WTC11 (cell line): ENCODE data around the gene EXOSC3. TPM values are rescaled to one million over a fixed set of nuclear protein-coding genes. Genes with fewer than 3 reads are reported as not detected.

Experiments
- ATAC-seq: fragments of 200-7000 bp; cut with Tn5 transposase; 2 replicates; pipeline ENCODE4 v1.10.0; 2021; ENCODE audit warnings: mild to moderate bottlenecking, moderate library complexity
- CTCF ChIA-PET: fragments of 300-600 bp; sonication (Branson Sonifier 250); formaldehyde crosslinking; loops from one replicate; lab custom pipeline; 2021; ENCODE audit warnings: antibody characterized with exemption; lab: Charles Lee
- POLR2A ChIA-PET: fragments of 350-600 bp; sonication (Branson Sonifier 250); formaldehyde crosslinking; loops from one replicate; lab custom pipeline; 2021; ENCODE audit warnings: antibody characterized with exemption; lab: Charles Lee
- DNase-seq: peaks from one replicate; pipeline ENCODE4 v3.0.0; 2021; ENCODE audit warnings: low spot score
- H3K27ac Mint-ChIP-seq: 2 replicates; pipeline ENCODE4 v1.8.0; 2021; ENCODE audit warnings: mixed read lengths
- H3K27me3 Mint-ChIP-seq: 2 replicates; pipeline ENCODE4 v1.8.0; 2021; ENCODE audit warnings: low read depth, mild to moderate bottlenecking, moderate library complexity, mixed read lengths
- H3K36me3 Mint-ChIP-seq: 2 replicates; pipeline ENCODE4 v1.8.0; 2021; ENCODE audit warnings: mixed read lengths
- H3K4me1 Mint-ChIP-seq: 2 replicates; pipeline ENCODE4 v1.8.0; 2022; ENCODE audit warnings: mixed read lengths
- H3K4me3 Mint-ChIP-seq: 2 replicates; pipeline ENCODE4 v1.8.0; 2021; ENCODE audit warnings: mild to moderate bottlenecking, moderate library complexity, mixed read lengths
- H3K9me3 Mint-ChIP-seq: 2 replicates; pipeline ENCODE4 v1.8.0; 2021; ENCODE audit warnings: mixed read lengths
- CREB1 ChIP-seq: sonication (generic); formaldehyde crosslinking; IDR thresholded peaks from 2 replicates; pipeline ENCODE4 v1.8.0; 2023; ENCODE audit warnings: mild to moderate bottlenecking, missing genetic modification reagents
- GRHL2 ChIP-seq: fragments of 250-450 bp; sonication (Bioruptor Pico); IDR thresholded peaks from 2 replicates; pipeline ENCODE4 v1.8.0; 2022; ENCODE audit warnings: mild to moderate bottlenecking, moderate library complexity; ENCODE audit not compliant: insufficient replicate concordance, severe bottlenecking
- KAT7 ChIP-seq: sonication (generic); formaldehyde crosslinking; IDR thresholded peaks from 2 replicates; pipeline ENCODE4 v1.8.1; 2023; ENCODE audit warnings: missing genetic modification reagents, mild to moderate bottlenecking, borderline replicate concordance
- NR3C1 ChIP-seq: sonication (generic); formaldehyde crosslinking; conservative IDR thresholded peaks from 2 replicates; pipeline ENCODE4 v1.8.1; 2023; ENCODE audit warnings: low read depth, mild to moderate bottlenecking, missing genetic modification reagents
- PRRX2 ChIP-seq: fragments of 250-450 bp; sonication (Bioruptor Pico); IDR thresholded peaks from 2 replicates; pipeline ENCODE4 v1.8.0; 2021; ENCODE audit warnings: mild to moderate bottlenecking
- RELA ChIP-seq: sonication (generic); formaldehyde crosslinking; IDR thresholded peaks from 2 replicates; pipeline ENCODE4 v1.8.1; 2022; ENCODE audit warnings: missing genetic modification reagents, mild to moderate bottlenecking, borderline replicate concordance
- SMAD3 ChIP-seq: sonication (generic); formaldehyde crosslinking; IDR thresholded peaks from 2 replicates; pipeline ENCODE4 v1.8.0; 2022; ENCODE audit warnings: missing genetic modification reagents, mild to moderate bottlenecking, borderline replicate concordance
- ZNF138 ChIP-seq: sonication (generic); formaldehyde crosslinking; conservative IDR thresholded peaks from 2 replicates; pipeline ENCODE4 v1.8.1; 2022; ENCODE audit warnings: mild to moderate bottlenecking, moderate library complexity, missing genetic modification reagents
- ZNF416 ChIP-seq: fragments of 250-450 bp; sonication (Bioruptor Pico); IDR thresholded peaks from 2 replicates; pipeline ENCODE4 v1.9.0; 2021; ENCODE audit warnings: mild to moderate bottlenecking, inconsistent platforms
- total RNA-seq: library from RNA; stranded (reverse); gene quantifications from 3 replicates; pipeline ENCODE4 v1.2.3, GENCODE V29; 2021
- TF ChIP-seq, protein P1 (sequence below): sonication (generic); formaldehyde crosslinking; conservative IDR thresholded peaks from 2 replicates; pipeline ENCODE4 v1.8.1; 2022; ENCODE audit warnings: mild to moderate bottlenecking, missing genetic modification reagents
- TF ChIP-seq, protein P2 (sequence below): fragments of 250-450 bp; sonication (Bioruptor Pico); IDR thresholded peaks from 2 replicates; pipeline ENCODE4 v1.9.0; 2021; ENCODE audit warnings: moderate library complexity, mild to moderate bottlenecking, inconsistent platforms, borderline replicate concordance
- TF ChIP-seq, protein P3 (sequence below): sonication (generic); formaldehyde crosslinking; IDR thresholded peaks from 2 replicates; pipeline ENCODE4 v1.8.1; 2022; ENCODE audit warnings: low read depth, missing genetic modification reagents, borderline replicate concordance
- TF ChIP-seq, protein P4 (sequence below): sonication (generic); formaldehyde crosslinking; IDR thresholded peaks from 2 replicates; pipeline ENCODE4 v1.8.1; 2023; ENCODE audit warnings: mild to moderate bottlenecking, missing genetic modification reagents, moderate library complexity
- TF ChIP-seq, protein P5 (sequence below): fragments of 250-450 bp; sonication (Bioruptor Pico); IDR thresholded peaks from 2 replicates; pipeline ENCODE4 v1.9.0; 2021; ENCODE audit warnings: mild to moderate bottlenecking, borderline replicate concordance
- TF ChIP-seq, protein P6 (sequence below): sonication (generic); formaldehyde crosslinking; IDR thresholded peaks from 2 replicates; pipeline ENCODE4 v1.8.1; 2022; ENCODE audit warnings: low read depth, mild to moderate bottlenecking, moderate library complexity, missing genetic modification reagents, borderline replicate concordance
- TF ChIP-seq, protein P7 (sequence below): sonication (generic); formaldehyde crosslinking; IDR thresholded peaks from 2 replicates; pipeline ENCODE4 v1.8.0; 2022; ENCODE audit warnings: mild to moderate bottlenecking, missing genetic modification reagents

Gene EXOSC3
- total RNA-seq, 1 experiment from 2014 or later = 73.8 TPM

DNA sequence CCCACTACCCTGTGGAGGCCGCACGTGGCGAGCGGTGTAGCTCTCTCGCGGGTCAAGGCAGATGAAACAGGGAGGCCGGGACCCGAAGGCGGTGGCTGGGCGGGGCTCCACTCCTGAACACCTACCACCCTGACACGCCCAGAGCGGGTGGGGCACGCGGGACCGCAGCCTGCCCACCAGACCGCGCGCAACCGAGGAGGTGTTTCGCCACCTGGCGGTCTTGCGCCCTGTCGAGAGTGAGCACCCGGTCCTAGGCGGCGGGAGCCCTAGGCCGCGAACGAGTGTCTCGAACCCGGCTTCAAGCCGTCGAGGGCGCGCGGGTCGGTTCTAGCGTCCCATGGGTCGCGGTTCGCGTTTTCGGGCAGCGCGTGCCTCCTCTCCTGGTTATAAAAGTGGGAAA is 2.2 kb upstream of the EXOSC3 start:
- H3K27ac Mint-ChIP-seq = no peak overlapping the region
- ChIA-PET CTCF (no interaction called here), POLR2A (interaction anchor here (0.6 kb wide), 1 partner anchor 14 kb away, joined by 4 read pairs; no protein-coding TSS in a partner anchor)
- TF ChIP-seq ZNF138 = no peak
- no peak for TF ChIP-seq CREB1
- TF ChIP-seq, protein P1, sequence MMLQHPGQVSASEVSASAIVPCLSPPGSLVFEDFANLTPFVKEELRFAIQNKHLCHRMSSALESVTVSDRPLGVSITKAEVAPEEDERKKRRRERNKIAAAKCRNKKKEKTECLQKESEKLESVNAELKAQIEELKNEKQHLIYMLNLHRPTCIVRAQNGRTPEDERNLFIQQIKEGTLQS = no peak
- TF ChIP-seq, protein P2, sequence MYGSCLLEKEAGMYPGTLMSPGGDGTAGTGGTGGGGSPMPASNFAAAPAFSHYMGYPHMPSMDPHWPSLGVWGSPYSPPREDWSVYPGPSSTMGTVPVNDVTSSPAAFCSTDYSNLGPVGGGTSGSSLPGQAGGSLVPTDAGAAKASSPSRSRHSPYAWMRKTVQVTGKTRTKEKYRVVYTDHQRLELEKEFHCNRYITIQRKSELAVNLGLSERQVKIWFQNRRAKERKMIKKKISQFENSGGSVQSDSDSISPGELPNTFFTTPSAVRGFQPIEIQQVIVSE (CRISPR knock-in tag) = no peak
- TF ChIP-seq ZNF416 = no peak
- TF ChIP-seq, protein P3, sequence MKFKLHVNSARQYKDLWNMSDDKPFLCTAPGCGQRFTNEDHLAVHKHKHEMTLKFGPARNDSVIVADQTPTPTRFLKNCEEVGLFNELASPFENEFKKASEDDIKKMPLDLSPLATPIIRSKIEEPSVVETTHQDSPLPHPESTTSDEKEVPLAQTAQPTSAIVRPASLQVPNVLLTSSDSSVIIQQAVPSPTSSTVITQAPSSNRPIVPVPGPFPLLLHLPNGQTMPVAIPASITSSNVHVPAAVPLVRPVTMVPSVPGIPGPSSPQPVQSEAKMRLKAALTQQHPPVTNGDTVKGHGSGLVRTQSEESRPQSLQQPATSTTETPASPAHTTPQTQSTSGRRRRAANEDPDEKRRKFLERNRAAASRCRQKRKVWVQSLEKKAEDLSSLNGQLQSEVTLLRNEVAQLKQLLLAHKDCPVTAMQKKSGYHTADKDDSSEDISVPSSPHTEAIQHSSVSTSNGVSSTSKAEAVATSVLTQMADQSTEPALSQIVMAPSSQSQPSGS (CRISPR knock-in tag) = no peak
- no peak for TF ChIP-seq RELA (CRISPR knock-in tag)
- TF ChIP-seq, protein P4, sequence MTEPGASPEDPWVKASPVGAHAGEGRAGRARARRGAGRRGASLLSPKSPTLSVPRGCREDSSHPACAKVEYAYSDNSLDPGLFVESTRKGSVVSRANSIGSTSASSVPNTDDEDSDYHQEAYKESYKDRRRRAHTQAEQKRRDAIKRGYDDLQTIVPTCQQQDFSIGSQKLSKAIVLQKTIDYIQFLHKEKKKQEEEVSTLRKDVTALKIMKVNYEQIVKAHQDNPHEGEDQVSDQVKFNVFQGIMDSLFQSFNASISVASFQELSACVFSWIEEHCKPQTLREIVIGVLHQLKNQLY (CRISPR knock-in tag) = no peak
- TF ChIP-seq SMAD3 = no peak
- TF ChIP-seq, protein P5, sequence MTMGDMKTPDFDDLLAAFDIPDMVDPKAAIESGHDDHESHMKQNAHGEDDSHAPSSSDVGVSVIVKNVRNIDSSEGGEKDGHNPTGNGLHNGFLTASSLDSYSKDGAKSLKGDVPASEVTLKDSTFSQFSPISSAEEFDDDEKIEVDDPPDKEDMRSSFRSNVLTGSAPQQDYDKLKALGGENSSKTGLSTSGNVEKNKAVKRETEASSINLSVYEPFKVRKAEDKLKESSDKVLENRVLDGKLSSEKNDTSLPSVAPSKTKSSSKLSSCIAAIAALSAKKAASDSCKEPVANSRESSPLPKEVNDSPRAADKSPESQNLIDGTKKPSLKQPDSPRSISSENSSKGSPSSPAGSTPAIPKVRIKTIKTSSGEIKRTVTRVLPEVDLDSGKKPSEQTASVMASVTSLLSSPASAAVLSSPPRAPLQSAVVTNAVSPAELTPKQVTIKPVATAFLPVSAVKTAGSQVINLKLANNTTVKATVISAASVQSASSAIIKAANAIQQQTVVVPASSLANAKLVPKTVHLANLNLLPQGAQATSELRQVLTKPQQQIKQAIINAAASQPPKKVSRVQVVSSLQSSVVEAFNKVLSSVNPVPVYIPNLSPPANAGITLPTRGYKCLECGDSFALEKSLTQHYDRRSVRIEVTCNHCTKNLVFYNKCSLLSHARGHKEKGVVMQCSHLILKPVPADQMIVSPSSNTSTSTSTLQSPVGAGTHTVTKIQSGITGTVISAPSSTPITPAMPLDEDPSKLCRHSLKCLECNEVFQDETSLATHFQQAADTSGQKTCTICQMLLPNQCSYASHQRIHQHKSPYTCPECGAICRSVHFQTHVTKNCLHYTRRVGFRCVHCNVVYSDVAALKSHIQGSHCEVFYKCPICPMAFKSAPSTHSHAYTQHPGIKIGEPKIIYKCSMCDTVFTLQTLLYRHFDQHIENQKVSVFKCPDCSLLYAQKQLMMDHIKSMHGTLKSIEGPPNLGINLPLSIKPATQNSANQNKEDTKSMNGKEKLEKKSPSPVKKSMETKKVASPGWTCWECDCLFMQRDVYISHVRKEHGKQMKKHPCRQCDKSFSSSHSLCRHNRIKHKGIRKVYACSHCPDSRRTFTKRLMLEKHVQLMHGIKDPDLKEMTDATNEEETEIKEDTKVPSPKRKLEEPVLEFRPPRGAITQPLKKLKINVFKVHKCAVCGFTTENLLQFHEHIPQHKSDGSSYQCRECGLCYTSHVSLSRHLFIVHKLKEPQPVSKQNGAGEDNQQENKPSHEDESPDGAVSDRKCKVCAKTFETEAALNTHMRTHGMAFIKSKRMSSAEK = no peak
- TF ChIP-seq GRHL2 (CRISPR knock-in tag) = no peak
- ATAC-seq (peak; percentile 51), DNase-seq (peak; percentile 49)
- no peaks in the 10 kb centered on the region for H3K9me3 Mint-ChIP-seq
- H3K27me3 Mint-ChIP-seq = peaks cover 20% of the 10 kb centered on the region
- H3K4me3 Mint-ChIP-seq = no peak overlapping the region
- H3K4me1 Mint-ChIP-seq = peaks cover 15% of the 10 kb centered on the region
- H3K36me3 Mint-ChIP-seq = peaks cover 16% of the 10 kb centered on the region

DNA sequence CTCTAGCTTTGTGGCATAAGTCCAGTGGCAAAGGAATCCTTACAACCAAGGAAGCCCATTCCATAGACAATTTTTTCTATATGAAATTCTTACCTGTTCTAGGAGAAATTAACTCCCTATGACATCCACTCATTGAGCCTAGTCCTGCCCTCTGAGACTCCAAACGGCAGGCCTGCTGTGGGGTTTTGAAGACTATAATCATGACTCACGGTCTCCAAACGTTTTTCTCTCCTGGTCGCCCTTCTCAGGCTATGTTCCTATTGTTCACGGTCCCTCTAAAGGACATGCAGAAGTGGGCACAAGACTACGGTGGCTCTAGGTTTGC is 611 bp downstream of the EXOSC3 start:
- Mint-ChIP-seq H3K9me3 (no peaks in the 10 kb centered on the region), H3K27me3 (peaks cover 10% of the 10 kb centered on the region), H3K27ac (peak overlapping the region; percentile 64), H3K36me3 (peaks cover 44% of the 10 kb centered on the region), H3K4me1 (peaks cover 15% of the 10 kb centered on the region), H3K4me3 (peak overlapping the region; percentile 97)
- TF ChIP-seq, protein P6, sequence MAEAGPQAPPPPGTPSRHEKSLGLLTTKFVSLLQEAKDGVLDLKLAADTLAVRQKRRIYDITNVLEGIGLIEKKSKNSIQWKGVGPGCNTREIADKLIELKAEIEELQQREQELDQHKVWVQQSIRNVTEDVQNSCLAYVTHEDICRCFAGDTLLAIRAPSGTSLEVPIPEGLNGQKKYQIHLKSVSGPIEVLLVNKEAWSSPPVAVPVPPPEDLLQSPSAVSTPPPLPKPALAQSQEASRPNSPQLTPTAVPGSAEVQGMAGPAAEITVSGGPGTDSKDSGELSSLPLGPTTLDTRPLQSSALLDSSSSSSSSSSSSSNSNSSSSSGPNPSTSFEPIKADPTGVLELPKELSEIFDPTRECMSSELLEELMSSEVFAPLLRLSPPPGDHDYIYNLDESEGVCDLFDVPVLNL = no peak
- TF ChIP-seq, protein P7, sequence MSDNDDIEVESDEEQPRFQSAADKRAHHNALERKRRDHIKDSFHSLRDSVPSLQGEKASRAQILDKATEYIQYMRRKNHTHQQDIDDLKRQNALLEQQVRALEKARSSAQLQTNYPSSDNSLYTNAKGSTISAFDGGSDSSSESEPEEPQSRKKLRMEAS = no peak
- TF ChIP-seq PRRX2 (CRISPR knock-in tag) (no peak), NR3C1 (CRISPR knock-in tag) (no peak), KAT7 (no peak)
- CTCF ChIA-PET = interaction anchor here (1.0 kb wide), 1 partner anchor 36 kb away, joined by 3 read pairs; no protein-coding TSS in a partner anchor
- POLR2A ChIA-PET = interaction anchor here (0.6 to 1.8 kb wide), 2 partner anchors 10 to 16 kb away, joined by 4 to 9 read pairs; partner anchors contain the start of gene DCAF10
- DNase-seq (no peak), ATAC-seq (no peak)
